ENCODE results near the gene CASKIN2.
"Not testable (repeated sequence)": the region's sequence is repeated elsewhere in the genome, so short reads cannot be mapped to it uniquely, and the experiment has no call there.

Gene CASKIN2

DNA sequence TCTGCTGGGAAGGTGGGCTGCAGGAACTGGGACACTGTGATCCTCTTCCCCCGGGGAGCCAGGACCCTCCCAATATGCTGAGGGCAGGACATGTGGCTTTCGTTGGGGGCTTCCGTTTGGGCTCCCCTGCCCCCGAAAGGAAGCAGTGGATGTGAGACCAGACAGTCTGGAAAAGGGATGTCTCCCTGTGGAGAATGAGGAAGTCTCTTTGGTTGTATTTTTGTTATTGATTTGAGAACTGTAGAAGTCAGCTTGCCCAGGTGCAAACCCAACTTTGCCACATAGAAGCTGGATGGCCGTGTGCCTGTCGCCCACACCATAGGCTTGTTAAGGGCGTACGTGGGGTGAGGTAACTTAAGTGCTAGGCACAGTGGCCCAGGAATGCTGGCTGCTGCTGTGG, 28.9 kb upstream of the CASKIN2 start:
- DNase-seq: no peak

DNA sequence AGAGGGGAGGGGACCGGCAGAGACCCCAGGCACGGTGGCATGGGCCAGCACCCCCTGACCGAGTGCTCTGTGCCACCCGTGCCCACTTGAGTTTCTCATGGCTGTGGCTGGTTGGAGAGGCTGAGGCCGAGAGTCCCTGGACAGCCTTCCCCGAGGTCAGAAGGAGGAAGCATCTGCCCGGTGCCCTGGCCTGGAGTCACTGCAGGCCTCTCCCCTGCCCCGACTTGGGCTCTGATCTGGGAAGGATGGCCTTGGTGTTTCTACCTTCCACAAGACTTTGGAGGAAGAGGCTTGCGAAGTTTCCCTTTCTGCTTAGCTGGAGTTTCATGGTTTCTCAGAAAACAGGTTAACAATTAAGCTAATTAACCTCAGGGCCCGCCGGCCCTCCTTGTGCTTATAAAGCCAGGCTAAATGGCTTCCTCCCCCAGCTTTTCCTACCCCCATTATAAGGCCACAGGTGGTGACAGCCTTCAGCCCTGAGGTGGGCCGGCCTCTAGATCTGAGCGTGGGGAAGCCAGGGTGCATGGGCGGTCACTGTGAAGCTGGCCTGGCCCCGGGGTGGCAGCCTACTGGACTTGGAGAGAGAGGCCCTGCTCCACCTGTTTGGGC, 27.5 kb upstream of the CASKIN2 start:
- no peak for DNase-seq

DNA sequence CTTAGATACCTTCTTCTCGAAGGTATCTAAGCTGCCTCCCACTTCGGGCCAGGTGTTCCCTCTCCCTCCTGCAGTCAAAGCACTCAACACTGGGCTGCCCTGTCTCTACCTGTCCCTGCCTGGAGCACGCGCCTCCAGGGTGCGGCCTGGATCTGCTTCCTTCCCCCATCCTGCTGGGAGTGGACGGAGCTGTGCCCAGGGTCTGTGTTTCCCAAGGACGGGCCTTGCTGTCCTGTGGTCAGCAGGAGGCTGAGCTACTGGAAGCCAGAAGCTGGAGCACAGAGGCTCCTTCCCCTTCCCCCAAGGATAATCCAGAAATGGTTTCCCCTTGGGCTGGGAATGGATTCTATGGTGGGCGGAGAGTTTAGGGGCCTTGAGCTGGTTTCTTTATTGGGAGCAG, 26.9 kb upstream of the CASKIN2 start:
- DNase-seq: no peak

DNA sequence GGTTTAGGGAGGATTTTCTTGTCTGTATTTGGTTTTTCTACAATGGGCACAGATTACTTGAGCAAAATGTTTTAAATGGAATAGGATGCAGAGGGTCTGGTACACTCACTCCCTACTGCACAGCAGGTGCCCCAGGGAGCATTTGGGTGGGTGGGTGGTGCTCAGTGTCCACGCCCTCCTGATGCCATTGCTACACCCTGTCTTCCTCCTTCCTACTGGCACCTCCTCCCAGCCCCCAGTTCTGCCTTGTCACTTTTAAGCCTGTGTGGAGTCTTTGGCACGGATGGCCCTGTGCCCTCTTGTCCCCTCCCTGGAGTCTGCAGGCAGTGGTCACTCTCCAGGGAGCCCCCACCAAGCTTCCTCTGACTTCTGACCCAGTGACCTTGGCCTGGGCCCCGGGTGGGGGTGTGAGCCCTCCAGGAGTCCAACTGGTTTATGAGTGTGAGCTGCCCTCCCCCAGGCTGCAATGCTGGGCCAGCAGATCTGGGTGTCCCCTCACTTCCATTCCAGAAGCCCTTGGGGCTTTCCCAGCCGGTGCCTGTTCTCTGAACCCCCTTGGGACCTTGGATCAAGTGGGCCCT, 25.7 kb upstream of the CASKIN2 start:
- no peak for DNase-seq

DNA sequence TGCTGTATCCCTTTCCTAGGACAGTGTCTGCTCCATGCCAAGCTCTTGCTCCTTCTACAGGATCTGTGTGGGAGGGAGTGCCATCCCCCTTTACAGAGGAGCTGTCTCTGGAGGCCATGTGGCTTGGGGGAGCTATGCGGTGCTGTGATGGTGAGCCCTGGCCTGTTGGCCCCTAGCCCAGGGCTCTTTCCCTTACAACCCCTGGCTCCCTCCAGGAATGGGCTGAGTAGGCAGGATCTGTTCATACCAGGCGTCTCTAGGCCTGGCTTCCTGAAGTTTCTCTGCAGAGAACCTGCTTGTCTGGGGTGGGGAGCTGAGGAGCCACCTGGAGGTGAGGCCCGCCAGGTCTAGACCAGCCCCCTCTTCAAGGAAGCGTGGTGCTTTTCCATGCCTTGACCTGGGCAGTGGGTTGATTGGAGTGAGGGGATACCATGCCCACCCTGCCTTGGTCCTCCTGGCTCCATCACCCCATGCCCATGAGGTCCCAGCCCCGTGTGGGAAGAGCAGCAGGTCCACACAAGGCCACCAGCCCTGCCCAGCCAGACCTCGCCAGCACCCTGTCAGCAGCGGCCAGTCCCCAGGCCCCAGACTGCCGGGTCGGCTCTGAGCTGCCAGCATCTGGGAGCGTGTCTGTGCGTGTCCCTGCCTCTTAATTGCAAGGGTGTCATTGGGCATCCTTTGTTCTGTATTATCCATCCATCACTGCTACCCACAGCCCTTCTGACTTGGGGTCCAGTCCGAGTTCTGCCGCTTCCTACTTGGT, 24.8 kb upstream of the CASKIN2 start:
- DNase-seq: no peak

DNA sequence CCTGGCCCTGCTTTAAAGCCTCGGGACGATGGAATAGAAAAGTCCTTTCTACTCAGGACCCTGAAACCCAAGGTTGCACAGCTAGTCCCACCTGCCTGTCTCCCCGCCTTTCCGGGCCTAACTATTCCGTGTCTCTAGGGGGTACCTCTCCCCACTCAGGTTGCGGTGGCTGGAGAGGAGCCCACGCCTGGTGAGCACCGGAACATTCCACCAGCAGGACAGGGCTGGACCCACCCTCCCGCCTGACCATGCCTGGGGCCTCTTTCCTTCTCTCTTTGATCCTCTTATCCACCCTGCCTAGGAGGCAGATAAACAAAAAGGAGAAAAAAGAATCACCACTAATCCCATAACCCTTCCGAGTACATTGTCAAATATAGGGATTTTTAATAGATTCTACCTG, 21.0 kb upstream of the CASKIN2 start:
- no peak for DNase-seq

DNA sequence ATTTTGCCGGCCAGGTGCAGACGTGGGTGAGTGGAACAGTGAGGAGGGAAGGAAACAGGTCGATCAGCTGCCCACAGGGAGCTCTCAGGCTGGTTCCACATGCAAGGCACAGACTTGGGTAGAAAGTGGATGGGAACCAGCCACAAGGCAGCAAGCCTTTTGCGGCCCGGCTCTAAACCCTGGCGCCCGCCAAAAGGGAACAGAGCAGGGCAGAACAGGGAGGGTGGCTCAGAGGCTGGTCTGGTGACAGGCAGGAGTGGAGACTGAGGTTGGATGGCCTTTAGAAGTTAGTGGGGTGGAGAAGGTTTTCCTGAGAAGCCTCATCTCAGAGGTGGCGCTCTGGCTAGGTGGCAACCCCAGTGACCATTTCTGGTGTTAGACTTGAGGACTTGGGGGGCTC, 20.5 kb upstream of the CASKIN2 start:
- no peak for DNase-seq

DNA sequence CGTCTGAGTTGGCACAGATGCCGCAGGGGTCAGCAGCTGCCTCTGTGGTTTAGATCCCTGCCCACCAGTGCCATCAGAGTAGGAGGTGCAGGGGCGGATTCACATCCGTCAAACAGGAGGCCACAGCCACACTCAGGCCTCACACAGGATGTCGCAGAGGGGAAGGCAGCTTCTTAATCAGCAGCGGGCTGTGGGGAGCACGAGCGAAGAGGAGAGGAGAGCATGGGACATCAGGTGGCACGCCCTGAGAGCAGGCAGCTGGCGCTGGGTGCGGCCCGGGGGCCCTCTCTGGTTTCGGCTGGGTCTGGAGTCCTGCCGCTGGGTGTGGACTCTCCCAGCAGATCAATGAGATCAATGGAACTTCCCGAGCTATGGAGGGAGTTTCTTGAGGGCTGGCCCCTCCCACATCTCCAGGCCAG, 19.8 kb upstream of the CASKIN2 start:
- DNase-seq: peak; percentile 57

DNA sequence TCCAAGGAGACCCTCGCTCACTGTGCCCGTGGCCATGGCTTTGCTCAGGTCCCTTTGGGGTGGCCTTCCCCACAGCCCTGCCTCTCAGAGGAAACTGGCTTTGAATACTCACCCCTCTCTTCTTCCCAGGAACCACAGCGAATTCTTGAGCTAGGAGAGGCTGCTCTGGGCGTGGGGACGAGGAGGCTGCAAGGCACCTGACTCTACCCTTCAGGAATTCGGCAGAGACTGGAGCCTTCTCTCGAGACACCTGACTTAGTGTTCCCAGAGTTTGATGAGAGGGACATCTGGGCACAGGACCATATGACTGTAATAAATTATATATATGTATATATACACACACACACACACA, 16.4 kb upstream of the CASKIN2 start:
- DNase-seq: no peak

DNA sequence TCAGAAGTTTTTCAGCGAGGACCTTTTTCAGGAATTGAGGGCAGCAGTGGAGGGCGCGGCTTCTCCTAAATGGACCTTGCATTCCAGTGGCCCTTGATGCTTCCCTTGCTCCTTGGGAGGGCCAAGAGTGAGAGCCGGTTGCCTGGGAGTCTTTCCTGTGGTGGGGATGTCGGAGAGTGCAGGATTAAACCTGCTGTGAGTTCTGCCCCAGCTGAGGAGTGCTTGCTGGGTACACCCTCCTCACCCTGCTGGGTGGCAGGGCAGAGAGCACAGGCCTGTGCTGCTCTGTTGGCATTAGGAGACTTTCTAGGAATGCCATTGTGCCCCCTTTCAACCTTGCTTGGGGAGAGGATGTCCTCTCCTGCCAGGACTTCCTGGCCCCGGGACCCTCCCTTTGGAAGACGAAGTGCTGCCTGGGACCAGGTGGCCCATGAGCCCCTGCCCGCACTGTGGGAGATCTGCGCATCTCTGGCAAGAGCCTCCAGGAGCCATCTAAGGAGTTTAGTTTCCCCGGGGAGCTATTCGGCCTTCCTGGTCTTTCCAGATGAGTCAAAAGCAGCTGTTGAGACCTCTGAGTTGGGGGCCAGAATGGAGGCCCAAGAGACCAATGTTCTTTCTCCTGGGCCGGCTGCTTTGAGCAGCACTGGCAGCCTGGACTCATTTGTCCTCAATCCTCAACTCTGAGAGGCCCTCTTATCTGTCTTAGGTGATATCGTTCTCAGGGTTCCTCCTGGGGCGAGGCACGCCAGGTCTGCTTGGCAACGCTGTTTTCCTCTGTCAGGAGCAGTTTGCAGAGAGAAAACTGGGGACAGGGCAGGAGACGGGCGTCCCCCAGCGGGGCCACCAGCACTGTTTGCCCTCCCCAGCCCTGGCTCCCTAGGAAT, 15.7 kb upstream of the CASKIN2 start:
- DNase-seq: no peak

DNA sequence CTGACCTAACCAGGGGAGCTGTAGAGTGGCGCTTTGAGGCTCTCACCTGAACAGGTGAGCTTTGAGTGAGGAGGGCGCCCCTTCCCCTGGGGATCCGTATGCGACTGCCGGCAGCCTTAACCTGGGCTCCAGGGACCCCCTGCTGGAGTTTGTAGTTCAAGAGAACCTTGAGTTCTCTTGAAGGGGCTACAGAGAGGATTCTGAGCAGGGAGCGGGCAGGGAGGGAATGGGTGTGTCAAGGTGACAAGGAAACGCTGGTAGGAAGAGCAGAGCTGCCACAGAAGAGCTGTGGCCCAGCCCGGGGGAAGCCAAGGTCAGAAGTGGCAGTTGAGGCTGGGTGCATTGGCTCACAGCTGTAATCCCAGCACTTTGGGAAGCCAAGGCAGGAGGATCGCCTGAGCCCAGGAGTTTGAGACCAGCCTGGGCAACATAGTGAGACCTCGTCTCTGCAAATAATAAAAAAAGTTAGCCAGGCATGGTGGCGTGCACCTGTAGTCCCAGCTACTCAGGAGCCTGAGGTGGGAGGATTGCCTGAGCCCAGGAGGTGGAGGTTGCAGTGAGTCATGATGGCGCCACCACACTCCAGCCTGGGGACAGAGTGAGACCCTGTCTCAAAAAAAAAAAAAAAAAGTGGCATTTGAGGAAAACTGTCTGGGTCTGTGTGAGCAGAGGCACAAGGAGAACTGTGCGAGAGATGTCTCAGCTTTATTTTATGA, 11.4 kb upstream of the CASKIN2 start:
- no peak for DNase-seq

DNA sequence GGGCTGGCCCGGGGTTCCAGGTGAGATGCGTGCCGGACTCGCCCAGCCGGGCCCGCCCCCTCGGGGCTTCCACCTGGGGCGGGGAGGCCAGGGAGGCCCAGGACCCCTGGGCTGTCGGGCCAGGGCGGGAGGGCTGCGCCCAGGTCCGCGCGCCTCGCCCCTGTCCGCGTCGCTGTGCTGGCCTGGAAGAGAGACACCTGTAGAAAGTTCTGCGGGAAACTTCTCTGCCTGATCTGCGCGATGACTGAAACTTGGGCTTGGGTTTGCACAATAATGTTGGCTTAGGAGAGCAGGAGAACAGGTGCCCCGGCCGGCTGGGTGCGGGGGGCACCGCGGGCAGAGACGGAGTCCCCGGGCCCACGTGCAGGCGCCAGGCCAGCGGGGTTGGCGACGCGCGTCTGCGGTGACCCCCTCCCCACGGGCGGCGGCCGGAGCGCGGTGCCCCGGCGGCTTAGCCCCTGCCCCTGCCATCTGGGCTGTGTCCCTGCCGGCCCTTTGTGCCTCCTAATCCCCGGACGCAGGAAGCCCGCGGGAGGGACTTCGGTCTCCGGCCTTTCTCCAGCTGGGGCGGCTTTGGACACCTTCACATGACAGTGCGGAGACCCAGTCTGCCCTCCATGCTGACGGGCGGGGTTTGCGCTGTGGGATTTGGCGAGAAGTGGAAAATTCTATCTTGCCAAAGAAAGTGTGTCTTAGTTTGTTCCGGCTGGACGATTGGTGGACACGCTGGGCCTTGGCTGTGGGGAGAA, 10.6 kb upstream of the CASKIN2 start:
- DNase-seq: no peak

DNA sequence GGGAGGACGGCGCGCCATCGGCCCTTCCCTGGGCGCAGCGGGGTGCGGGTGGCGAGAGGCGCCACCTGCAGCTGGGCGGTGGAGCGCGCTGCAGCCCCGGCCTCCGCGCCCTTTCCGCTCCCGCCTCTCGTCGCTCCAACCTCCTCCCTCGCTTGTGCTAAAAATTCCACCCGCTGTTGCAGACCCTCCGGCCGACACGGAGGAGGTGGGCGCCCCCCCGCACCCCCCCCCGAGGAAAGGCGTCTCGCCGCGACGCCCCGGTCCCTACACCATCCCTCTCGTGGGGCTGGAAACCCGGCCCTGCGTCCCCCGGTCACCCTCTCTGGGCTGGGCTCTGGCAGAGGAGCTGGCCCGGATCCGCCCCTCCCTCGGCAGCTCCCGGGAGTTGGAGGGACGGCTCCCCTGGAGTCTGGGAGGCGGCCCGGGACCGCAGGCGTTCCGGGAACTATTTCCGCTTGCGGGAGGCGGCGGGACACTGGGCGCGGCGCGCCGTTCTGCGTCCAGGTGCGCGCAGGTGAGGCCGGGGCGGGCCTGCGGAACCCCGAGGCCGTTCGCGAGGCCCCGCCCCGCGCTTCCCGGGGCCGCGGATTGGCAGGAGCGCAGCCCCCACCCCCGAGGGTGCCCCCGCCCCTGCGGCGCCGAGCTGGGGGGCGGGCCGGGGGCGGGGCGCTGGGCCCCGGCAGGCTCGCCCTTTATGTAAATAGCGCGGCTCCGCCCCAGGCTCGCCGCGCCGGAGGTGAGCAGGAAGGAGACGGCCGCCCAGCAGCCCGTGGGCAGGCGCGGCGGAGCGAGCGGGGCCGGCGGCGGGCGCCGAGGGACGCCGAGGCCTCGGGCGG, 9.9 kb upstream of the CASKIN2 start, which contains the start of gene LLGL2:
LLGL2 (plus strand) TSS at position 728 of the 836 bp plus-strand sequence. CDS start 17,730 bp downstream, outside the sequence.
- peak; percentile 74 for DNase-seq

DNA sequence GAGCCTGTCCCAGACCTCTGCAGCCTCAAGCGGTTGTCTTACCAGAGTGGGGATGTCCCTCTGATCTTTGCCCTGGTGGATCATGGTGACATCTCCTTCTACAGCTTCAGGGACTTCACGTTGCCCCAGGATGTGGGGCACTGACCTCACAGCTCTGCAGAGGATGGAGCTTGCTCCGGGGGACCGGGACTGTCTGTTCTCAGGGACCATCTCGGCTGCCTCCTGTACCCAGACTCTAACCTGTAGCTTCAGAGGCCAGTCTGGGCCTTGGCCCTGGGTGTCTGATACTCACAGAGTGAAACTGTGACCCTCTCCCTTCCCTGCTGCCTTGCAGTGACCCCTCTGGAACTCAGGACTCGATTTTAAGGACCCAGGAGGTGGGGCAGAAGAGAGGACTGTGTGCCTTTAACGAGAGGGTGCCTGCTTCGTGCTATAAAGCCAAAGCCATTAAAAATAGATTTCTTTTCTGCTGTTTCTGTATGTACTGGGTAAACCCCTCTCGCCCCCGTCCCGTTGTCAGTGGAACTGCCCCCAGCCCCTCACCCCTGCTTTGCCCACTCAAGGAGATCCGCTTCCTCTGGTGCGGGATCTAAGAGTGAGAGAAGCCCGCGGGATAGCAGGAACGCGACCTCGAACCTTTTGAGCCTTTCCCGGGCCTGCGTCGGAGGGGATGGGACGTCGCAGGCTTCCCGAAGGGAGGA, 9.1 kb upstream of the CASKIN2 start:
- no peak for DNase-seq

DNA sequence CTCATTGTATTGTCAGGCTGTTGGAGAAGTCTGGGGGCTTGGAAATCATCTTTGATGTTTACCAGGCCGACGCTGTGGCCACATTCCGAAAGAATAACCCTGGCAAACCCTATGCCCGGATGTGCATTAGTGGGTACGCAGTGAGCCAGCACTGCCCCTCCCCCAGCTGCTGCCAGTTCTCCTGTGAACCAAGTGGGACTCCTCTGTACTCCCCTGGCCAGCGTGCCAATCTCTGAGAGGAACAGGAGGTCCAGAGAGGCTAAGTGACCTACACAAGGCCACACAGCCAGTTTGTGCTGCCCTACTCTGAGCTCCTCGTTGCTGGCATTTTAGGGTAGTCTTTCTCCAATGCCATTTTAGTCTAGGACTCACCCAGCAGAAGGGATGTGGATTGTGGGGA, 8.3 kb upstream of the CASKIN2 start:
- DNase-seq: no peak

DNA sequence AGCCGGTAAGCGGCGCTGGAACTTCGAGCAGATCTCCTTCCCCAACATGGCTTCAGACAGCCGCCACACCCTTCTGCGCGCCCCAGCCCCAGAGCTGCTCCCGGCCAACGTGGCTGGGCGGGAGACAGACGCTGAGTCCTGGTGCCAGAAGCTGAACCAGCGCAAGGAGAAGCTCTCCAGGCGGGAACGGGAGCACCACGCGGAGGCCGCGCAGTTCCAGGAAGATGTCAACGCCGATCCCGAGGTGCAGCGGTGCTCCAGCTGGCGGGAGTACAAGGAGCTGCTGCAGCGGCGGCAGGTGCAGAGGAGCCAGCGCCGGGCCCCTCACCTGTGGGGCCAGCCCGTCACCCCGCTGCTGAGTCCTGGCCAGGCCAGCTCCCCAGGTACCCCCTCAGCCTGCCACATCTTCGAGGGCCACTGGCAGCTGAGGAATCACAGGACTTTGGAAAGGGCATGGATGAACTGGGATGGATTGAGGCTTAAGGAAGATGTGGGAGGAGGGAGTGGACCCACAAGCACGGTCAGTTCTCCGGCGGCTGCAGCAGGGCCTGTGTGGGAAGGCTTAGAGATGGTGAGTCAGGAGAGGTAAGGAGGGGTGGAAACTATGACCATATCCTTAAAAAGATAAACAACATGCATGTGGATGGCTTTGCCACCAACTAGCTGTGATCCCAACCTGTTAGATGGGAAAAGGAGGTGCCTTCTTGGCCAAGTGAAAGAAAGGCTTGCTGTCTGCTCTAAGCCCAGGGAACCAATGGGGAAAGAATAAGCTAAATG, 6.8 kb upstream of the CASKIN2 start:
- no peak for DNase-seq

DNA sequence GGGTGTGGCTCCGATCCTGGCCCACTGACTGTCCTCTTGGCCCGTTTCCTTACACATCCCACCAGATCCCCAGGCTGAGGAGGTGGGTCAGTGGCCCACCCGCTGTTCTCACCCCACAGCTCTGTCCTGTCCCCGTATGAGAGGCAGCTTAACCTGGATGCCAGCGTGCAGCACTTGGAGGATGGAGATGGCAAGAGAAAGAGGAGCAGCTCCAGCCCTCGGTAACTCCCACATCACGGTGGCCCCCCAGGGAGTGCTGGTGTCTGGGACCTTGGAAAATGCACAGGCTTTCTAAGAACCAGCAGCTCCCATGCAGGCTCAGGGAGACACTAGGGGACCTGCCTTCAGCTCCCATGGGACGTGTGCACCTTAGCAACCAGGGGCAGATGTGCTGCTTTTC, 6.0 kb upstream of the CASKIN2 start:
- no peak for DNase-seq

DNA sequence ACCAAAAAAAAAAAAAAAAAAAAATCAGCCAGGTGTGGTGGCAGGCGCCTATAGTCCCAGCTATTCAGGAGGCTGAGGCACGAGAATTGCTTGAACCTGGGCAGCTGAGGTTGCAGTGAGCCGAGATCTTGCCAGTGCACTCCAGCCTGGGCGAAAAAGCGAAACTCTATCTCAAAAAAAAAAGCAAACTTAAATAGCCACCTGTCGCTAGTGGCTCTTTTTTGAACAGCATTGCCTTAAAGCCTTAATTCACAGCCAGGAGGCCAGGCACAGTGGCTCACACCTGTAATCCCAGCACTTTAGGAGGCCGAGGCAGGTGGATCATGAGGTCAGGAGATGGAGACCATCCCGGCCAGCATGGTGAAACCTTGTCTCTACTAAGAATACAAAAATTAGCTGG, 5.1 kb upstream of the CASKIN2 start:
- DNase-seq: not testable (repeated sequence)

DNA sequence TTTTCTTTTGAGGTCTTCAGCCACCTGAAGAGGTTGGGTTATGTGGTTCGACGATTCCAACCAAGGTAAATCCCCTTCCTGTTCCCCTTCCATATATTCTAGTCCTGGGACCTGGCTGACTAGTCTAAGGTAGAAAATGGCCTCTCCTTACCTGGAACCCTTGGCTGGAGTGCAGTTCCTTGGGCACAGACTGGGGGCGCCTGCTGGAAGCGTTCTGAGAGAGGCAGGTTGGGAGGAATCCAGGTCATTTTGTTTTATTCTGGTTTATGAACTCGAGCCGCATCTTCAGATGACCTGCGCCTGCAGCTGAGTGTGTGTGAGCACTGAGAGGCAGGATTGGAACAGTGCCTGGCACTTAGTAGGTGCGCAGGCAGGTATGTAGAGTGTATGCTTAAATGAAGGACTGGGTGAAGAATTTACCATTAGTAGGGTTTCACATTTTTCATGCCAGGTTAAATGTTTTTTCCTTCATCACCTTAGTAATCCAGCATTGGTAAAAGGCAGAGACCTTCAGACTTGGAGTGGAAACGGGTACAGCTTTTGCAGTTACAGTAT, 3.7 kb upstream of the CASKIN2 start:
- DNase-seq: no peak
